Measurements from ENCODE around the gene TNF. TPM values are rescaled to one million over a fixed set of nuclear protein-coding genes. Genes with fewer than 3 reads are reported as not detected.
A peak's percentile ranks its signal among the peaks of the same experiment; 100 is the strongest.

Gene TNF
- total and polyA plus RNA-seq, 2 of the 13 experiments (the other 11 are each of a cell fraction or from before 2014, with no cell fraction given): not detected

- TF ChIP-seq ZNF367 (CRISPR knock-in tag; IDR thresholded peaks at IDR 0.05; ENCODE audit: borderline replicate concordance) (peak; percentile 85; the same call in 1 of the 2 replicates), ZBTB34 (CRISPR knock-in tag; IDR thresholded peaks at IDR 0.05) (peak; percentile 61; the same call in 1 of the 2 replicates), FOXP4 (CRISPR knock-in tag; IDR thresholded peaks at IDR 0.05) (peak; percentile 58), ZNF709 (CRISPR knock-in tag; IDR thresholded peaks at IDR 0.05) (peak; percentile 93), ZHX2 (IDR thresholded peaks at IDR 0.05; ENCODE audit: low read depth) (peak; percentile 85), ZHX2 (CRISPR knock-in tag; IDR thresholded peaks at IDR 0.05; ENCODE audit: borderline replicate concordance) (peak; percentile 96; the same call in 1 of the 2 replicates), SALL2 (CRISPR knock-in tag; IDR thresholded peaks at IDR 0.05) (peak; percentile 93), TIGD3 (CRISPR knock-in tag; IDR thresholded peaks at IDR 0.05; ENCODE audit: borderline replicate concordance) (no peak), E2F1 (CRISPR knock-in tag; IDR thresholded peaks at IDR 0.05) (peak; percentile 98), YY1 (IDR thresholded peaks at IDR 0.05; ENCODE audit: insufficient read depth, insufficient replicate concordance, low read depth, low read length) (peak; percentile 96), NAIF1 (CRISPR knock-in tag; IDR thresholded peaks at IDR 0.05; ENCODE audit: borderline replicate concordance) (peak; percentile 81; the same call in 1 of the 2 replicates), ZSCAN12 (CRISPR knock-in tag; IDR thresholded peaks at IDR 0.05) (0 out of 2 replicates have a peak, but pooled peaks have one; percentile 57), ZUFSP (CRISPR knock-in tag; IDR thresholded peaks at IDR 0.05; ENCODE audit: borderline replicate concordance) (no peak)
These were observed 33.5 kb upstream of the TNF start, which contains the start of gene DDX39B (continued) for GRCh38 chr6:31541658-31542521.
